AG04450 (cell line): ENCODE results near the gene INTS12. TPM values are rescaled to one million over a fixed set of nuclear protein-coding genes. Genes with fewer than 3 reads are reported as not detected.

ENCODE experiments used
- CTCF ChIA-PET: fragments of 300-600, 350-600 bp; formaldehyde crosslinking; extraction: SDS; loops from one replicate; lab custom pipeline; 2022; ENCODE audit warnings: antibody characterized with exemption, inconsistent platforms; lab: Charles Lee
- POLR2A ChIA-PET: fragments of 350-600 bp; formaldehyde crosslinking; extraction: SDS; loops from one replicate; lab custom pipeline; 2021; ENCODE audit warnings: antibody characterized with exemption, inconsistent platforms; lab: Yijun Ruan, JAX
- DNase-seq: peaks from one replicate; pipeline ENCODE4 v3.0.0-alpha.2; 2011; ENCODE audit warnings: low read depth, low spot score
- H3K27ac ChIP-seq: one replicate; pipeline ENCODE4 v1.5.1; 2012; ENCODE audit warnings: low read depth, low read length, control low read depth
- H3K27me3 ChIP-seq: one replicate; pipeline ENCODE4 v1.6.0; 2012; ENCODE audit warnings: low read length; ENCODE audit not compliant: control insufficient read depth, insufficient read depth
- H3K4me3 ChIP-seq: 2 replicates; pipeline ENCODE4 v1.5.1; 2011; ENCODE audit warnings: mild to moderate bottlenecking, low read depth, low read length, control low read depth
- H3K9me3 ChIP-seq: 2 replicates; pipeline ENCODE4 v1.5.1; 2012; ENCODE audit warnings: low read length; ENCODE audit not compliant: control insufficient read depth, insufficient read depth
- polyA plus RNA-seq: library from polyadenylated mRNA; depleted of rRNA; stranded (reverse); fragments of >200 nt; gene quantifications from 2 replicates; pipeline ENCODE4 v1.2.3, GENCODE V29; 2011; rRNA removed
- TF ChIP-seq, protein P1 (sequence below): IDR thresholded peaks from 2 replicates; pipeline ENCODE4 v1.5.1; 2011; ENCODE audit warnings: low read depth, low read length, control low read depth, inconsistent platforms

The INTS12 gene
- polyA plus RNA-seq, 1 experiment = 41.7 TPM

GRCh38 chr4:105633241-105633640 is 75.2 kb downstream of the INTS12 start:
- Histone ChIP-seq H3K27me3 (no peaks in the 10 kb centered on the region), H3K27ac (no peak overlapping the region), H3K4me3 (no peak overlapping the region), H3K9me3 (no peaks in the 10 kb centered on the region)
- CTCF ChIA-PET = interaction anchor here (1.2 kb wide), 1 partner anchor 12 kb away, joined by 3 read pairs; no protein-coding TSS in a partner anchor
- TF ChIP-seq, protein P1, sequence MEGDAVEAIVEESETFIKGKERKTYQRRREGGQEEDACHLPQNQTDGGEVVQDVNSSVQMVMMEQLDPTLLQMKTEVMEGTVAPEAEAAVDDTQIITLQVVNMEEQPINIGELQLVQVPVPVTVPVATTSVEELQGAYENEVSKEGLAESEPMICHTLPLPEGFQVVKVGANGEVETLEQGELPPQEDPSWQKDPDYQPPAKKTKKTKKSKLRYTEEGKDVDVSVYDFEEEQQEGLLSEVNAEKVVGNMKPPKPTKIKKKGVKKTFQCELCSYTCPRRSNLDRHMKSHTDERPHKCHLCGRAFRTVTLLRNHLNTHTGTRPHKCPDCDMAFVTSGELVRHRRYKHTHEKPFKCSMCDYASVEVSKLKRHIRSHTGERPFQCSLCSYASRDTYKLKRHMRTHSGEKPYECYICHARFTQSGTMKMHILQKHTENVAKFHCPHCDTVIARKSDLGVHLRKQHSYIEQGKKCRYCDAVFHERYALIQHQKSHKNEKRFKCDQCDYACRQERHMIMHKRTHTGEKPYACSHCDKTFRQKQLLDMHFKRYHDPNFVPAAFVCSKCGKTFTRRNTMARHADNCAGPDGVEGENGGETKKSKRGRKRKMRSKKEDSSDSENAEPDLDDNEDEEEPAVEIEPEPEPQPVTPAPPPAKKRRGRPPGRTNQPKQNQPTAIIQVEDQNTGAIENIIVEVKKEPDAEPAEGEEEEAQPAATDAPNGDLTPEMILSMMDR = no peak
- POLR2A ChIA-PET = no interaction called here
- no peak for DNase-seq

Other genes starting within 250 kb of the INTS12 start
- gene PPA2, start 234.6 kb downstream of the INTS12 start, polyA plus RNA-seq = 88.4 and 127 TPM in 2 replicates
- gene ARHGEF38, start 156.1 kb downstream of the INTS12 start, polyA plus RNA-seq = not detected in 2 replicates
- 6.5 and 12.1 TPM in 2 replicates for gene GSTCD, start 95 bp upstream of the INTS12 start, polyA plus RNA-seq
- gene NPNT, start 186.8 kb upstream of the INTS12 start, polyA plus RNA-seq = not detected in 2 replicates